DMS114 treated with DMSO at 0.1 percent for 48 hours (cell line): Measurements from ENCODE around the gene LRRC8B.
"Not testable (repeated sequence)": the region's sequence is repeated elsewhere in the genome, so short reads cannot be mapped to it uniquely, and the experiment has no call there.

Experiments used
- DNase-seq: peaks from one replicate; lab custom pipeline; 2025; ENCODE audit not compliant: unreplicated experiment; lab: John Stamatoyannopoulos, UW

The LRRC8B gene

DNA sequence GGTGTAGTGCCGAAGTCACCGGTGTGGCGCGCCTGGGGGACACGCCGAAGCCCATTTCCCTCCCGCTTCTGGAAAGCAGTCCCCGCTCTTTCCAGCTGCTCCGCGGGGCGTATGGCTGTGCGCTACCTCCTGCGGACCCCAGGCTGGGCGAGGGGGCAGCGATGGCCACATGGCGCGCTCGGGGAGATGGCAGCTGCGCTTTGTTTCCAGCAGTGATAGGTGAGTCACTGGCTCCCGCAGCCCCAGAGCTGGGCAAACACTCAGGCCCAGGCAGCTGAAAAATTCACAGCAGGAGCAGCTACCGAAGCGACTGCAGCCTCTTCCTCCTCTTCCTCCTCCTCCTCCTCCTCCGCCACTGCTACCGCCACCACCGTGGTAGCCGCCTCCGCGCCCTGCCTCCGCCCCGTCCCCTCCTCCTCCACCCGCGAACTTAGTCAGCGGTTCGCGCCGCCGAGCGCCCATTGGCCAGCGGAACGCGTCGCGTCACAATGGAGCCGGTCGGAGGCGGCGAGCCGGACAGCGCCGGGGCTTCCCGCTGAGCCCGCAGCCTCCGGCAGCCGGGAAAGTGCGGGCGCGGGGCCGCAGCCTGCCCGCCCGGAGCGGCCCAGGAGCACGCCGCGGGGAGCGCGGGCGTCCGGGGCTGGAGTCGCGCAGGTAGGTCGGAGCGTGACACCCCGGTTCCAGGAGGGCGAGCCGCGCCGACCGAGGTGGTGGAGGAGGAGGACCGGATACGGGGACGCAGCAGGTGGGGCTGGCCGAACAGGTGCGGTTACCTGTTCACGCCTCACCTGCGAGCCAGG, at the start of gene LRRC8B:
Gene LRRC8B, plus strand, starts transcription at position 461 of the 800 bp plus-strand sequence. CDS start 57,822 bp downstream, outside the sequence.
- DNase-seq = peak; percentile 79

DNA sequence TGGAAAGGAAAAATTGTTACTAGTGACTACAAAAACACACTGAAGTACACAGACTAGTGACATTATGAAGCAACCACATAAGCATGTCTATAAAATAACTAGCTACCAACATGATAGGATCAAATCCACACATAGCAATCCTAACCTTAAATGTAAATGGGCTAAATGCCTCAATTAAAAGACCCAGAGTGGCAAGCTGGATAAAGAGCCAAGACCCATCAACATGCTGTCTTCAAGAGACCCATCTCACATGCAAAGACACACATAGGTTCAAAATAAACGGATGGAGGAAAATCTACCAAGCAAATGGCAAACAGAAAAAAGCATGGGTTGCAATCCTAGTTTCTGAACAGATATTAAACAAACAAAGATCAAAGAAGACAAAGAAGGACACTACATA, 49.4 kb upstream of the LRRC8B start:
- DNase-seq = no peak

DNA sequence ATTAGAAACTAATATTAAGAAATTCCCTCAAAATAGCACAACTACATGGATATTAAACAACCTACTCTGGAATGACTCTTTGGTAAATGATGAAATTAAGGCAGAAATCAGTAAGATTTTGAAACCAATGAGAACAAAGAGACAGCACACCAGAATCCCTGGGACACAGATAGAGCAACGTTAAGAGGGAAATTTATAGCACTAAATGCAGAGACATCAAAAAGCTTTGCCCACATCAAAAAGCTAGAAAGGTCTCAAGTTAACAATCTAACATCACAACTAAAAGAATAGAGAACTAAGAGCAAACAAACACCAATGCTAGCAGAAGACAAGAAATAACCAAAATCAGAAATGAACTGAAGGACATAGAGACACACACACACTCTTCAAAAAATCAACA, 48.6 kb upstream of the LRRC8B start:
- no peak for DNase-seq

DNA sequence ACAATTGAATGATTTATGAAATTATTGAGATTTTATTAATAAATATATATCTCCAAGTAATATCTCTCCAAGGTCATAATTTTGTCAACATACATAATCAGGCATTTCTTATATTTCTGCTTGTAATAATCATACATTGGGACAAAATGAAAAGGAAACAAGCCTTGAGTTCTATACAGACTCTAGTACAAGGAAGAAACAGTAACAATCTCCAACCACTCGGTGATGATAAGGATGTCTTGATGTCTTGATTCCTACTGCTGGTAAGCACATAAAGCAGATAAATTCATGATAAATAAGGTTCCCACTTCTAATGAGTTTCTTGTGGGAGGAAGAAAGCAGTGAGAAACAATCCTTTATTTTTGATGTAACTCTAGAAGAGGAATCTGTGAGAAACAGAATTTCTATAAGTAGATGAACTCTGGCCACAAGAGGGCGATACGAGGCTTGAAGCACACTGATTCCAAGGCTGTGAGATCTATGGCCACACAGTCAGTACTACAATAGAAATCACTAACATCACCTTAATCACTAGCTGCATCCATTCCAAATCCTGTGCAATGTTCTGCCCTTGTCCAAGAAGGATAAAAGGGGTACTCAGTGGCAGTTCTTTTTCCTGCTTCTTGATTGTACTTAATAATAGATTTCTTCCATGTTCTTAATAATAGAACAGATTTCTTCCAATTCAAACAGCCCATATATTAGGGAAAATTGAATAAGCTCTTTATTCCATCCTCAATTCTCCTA, 41.4 kb upstream of the LRRC8B start:
- DNase-seq = peak; percentile 81

DNA sequence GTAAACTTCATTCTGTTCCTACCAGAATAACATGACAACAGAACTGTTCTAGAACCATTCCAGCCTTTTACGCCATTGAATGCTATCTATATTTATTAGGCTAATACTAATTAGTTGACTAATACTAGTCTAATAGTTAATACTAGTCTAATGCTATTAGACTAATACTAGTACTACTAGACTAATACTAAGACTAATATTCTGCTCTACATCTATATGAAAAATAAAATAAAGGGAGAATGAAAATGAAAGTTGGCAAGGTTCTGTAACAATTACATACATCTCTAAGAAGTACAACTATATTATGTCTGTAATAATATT, 40.9 kb upstream of the LRRC8B start:
- DNase-seq = no peak

DNA sequence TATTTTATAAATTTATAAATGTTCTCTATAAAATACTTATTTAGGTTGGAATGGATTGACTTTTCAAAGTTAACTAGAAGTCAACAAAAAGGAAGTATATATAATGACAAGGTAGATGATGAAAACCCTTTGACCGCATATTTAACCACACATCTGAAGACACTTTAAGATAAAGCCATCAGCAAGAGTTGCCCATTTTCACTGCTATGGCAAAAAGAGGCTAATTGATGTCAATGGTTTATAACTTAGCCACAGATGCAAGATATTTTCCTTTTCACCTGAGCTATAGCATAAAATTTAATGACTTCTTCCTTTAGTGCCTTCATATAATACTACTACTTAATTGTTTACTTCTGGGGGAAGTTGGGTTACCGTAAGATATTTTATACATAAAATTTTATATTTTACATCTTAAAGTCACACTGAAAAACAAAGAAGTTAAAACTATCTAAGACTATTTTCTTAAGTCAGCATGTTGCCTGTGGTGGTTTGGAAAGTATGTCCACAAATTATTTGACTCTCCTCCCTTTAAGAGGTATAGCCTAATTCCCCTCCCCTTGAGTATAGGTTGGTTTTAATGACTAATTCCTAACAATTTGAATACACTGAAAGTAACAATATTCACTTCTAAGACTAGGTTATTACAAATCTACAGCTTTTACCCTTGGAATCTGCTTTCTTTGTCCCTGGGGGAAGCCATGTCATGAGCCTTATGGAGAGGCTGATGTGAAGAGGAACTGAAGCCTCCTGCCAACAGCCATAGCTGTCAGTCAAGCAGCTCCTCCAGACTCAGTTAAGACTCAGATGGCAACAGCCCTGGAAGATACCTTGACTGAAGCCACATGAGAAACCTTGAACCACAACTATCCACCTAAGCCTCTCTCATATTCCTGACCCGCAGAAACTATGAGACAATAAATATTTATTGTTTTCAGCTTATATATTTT, 40.3 kb upstream of the LRRC8B start:
- DNase-seq = no peak

DNA sequence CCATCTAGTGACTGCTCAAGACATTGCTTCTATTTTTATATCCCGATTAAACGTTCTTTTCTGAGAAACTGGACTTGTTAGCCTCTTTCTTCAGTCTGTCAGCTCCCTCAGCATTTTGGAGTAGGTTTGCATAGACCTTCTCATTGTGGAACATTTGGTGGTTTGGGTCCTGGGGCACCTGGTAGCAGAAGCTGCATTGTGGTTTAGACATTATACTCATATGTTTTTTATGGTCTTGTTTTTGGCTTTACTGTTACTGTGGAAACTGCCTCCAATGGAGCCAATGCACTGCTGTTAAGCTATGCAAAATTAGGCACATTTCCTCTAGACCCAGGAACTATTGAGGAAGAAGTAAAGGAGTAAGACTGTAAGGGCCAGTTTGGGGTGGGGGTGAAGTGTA, 36.7 kb upstream of the LRRC8B start:
- DNase-seq = no peak

DNA sequence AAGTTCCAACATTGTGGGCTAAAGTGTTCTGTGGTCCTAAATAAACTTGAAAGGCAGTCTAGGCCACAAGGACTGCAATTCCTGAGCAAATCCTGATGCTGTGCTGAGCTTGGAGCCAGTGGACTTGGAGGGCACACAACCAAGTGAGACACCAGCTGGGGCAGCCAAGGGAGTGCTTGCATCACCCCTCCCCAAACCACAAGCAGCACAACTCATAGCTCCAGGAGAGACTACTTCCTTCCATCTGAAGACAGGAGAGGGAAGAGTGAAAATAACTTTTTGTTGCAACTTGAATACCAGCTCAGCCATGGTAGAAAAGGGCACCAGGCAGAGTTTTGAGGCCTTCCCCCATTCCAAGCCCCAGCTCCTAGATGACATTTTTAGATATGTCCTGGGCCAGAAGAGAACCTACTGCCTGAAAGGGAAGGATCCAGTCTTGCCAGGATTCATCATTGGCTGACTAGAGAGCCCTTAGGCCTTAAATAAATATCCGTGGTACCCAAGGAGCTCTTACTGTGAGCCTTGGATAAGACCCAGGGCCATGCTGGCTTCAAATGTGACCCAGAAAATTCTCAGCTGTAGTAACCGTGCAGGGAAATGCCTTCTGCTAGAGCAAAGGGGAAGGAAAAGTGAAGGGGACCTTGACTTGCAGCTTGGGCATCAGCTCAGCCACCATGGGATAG, 35.4 kb upstream of the LRRC8B start:
- no peak for DNase-seq

DNA sequence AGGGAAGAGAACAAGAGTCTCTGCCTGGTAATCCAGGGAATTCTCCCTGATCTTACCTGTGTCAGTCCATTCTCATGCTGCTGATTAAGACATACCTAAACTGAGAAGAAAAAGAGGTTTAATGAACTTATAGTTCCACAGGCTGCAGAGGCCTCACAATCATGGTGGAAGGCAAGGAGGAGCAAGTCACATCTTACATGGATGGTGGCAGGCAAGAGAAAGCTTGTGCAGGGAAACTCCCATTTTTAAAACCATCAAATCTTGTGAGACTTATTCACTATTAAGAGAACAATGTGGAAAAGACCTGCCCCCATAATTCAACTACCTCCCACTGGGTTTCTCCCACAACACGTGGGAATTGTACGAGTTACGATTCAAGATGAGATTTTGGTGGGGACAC, 34.2 kb upstream of the LRRC8B start:
- no peak for DNase-seq

DNA sequence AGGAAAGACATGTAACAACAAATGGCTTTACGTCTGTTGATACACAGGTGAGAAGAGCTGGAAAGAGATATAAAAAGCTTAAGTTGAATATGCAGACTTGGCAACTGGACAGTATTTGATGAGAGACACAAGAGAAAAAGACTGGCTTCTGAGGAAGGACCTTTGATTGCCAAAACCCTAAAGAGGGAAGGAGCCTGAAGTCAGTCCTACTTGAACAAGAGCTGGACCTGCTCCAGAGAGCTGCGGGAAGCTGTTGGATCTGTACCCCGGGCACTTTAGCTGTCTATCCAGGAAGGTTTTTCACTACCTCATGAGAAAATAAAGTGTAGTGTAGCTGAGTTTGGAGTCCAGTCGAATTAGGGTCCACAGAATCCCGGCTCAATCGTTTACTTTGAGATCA, 25.3 kb upstream of the LRRC8B start:
- DNase-seq = no peak

DNA sequence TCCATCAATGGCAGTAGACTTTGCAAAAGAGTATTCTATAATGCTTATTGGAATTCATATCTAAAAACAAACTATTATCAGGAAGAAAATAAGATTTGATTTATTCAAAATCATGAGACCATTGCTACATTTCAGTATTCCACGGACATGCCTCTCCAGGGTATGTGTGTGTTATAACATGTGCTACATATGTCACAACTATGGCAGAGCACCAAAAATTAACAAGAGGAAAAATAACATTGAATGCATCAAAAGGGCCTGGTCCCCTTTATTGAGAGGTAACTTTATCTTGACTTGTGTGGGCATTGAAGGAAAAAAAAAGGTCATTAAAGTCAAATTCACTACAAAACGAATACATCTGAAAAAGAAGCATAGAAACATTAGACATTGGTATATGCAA, 22.6 kb upstream of the LRRC8B start:
- DNase-seq = no peak

DNA sequence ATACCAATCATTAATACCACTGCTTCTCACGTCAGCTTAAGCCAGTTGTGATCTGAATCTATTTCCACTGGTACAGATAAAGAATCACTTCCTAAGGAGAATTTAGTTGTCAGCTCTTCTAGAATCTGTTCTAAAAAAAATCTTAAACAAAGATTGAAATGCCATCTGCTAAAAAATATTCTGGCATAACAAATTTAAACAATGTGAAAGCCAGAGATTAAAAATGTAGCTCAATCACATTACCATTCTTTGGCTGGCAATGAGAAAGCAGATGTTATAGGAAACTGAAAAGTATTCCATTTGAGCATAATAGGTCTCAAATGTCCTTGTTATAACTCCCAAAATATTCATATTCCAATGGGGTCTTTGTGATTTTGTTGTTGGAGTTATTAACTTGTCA, 21.7 kb upstream of the LRRC8B start:
- DNase-seq = no peak

DNA sequence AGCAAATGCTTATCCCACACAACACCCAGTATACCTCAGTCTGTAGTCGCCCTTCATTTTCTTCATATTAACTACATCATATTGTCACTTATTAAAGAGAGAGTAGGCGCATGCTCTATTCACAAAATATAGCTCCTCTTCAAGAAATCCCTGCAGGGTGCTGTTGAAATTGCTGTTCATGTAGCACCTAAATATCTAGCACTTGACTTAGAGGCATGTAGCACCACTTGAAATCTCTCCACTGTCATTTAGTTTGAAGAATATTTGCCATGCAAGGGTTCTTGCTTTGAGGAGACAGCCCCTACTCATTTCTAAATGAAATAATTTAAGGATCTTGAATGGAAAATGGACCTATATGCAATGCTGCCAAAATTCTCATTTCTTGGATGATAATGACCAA, 20.9 kb upstream of the LRRC8B start:
- DNase-seq = no peak

DNA sequence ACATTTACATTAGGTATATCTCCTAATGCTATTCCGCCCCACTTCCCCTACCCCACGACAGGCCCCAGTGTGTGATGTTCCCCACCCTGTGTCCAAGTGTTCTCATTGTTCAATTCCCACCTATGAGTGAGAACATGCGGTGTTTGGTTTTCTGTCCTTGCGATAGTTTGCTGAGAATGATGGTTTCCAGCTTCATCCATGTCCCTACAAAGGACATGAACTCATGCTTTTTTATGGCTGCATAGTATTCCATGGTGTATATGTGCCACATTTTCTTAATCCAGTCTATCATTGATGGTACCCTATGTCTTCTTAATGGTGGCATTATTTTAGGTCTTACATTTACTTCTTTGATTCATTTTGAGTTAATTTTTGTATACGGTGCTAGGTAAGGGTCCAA, 14.6 kb upstream of the LRRC8B start:
- not testable (repeated sequence) for DNase-seq

DNA sequence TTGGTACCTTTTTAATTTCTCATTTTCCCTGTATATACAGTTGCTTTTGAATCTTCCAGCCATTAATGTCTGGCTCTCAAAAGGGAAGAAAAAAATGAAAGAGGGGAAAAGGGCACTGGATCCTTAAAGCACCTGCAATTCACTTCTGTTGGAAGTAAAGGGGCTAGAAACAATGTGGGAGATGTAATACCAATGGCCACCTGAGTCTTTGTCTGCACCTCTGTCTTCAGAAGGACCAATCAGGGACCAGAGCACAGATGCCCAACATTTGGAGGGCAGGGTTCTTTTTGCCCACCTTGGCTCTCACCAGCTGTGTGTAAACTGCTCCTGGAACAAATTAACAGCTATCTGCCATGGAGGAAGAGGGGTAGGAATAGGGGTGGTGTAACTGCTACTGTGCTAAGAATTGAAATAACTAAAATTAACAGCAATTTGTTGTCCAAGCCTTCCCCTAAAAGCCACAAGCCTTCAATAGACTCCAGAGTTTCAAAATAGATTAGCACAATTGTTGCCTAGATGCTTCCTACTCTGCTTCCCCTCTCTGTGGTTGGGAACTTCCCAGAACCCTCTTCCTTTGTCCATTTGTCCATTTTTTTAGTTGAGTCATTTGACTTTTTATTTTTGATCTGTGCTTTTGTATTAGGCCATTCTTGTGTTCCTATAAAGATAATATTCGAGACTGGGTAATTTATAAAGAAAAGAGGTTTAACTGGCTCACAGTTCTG, 11.5 kb upstream of the LRRC8B start:
- no peak for DNase-seq

DNA sequence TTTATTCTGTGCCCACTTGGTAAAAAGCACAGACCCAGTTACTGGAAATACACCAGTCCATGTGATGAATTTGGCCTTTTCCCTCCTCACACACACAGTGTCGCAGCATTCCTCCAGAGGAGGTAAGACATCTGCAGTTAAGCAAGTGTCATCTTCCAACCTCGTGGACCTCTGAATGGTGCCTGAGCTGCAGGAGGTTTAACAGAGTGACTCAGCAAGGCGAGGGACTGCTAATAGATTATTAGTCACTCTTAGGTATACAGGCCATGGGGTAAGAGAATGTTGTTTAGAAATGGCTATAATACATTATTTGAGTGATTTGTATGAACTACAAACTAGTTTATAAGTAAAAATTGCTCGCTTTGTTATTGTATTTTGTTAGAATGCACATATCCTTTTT, 8.6 kb upstream of the LRRC8B start:
- no peak for DNase-seq

DNA sequence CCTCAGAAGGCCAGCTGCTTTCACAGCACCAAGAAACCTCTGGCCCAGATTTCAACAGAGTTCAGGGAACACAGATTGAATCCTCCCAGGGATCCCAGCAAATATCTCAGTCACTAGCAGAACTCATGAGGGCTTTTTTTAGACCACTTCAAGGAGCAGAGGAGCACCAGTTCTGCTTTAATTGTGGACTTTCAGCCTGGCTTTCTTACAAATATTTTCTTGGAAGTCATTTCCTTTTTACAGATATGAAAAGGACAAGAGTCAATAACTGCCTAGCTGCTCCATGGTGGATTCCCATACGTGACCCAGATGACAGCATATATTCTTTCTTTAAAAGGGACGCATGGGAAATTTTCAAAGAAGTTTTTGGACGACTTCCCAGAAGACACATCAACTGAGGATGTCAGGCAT, 6.4 kb upstream of the LRRC8B start:
- DNase-seq = no peak

DNA sequence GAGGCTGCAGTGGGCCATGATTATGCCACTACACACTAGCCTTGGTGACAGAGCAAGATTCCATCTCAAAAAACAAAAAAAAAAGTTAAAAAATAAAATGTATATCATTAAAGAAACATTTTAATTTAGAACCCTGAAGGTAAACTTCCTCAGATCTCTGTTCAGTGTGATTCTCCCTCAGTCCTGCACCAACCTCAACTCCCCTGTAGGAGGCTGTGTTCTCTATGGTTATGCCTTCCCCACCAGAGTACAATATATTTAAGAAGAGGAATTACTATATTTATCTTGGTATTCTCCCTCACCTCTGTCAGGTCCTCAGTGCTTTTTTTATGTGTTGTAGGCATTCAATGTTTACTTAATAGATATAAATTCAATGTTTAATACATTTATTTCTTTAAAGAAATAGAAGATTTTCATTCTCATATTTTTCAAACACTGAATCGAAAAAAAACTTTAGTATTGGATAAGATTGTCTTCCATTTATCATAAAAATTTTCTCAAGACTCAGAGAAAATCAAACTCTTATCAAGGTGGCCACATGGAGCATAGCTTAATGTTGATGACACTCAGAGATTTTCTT, 4.8 kb upstream of the LRRC8B start:
- DNase-seq = peak; percentile 43

DNA sequence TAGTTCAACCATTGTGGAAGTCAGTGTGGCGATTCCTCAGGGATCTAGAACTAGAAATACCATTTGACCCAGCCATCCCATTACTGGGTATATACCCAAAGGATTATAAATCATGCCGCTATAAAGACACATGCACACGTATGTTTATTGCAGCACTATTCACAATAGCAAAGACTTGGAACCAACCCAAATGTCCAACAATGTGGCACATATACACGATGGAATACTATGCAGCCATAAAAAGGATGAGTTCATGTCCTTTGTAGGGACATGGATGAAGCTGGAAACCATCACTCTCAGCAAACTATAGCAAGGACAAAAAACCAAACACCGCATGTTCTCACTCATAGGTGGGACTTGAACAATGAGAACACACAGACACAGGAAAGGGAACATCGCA, 2.7 kb upstream of the LRRC8B start:
- DNase-seq = not testable (repeated sequence)
